GM19239 (cell line): ENCODE results near the gene WDR87.

Experiments used
- DNase-seq: peaks from one replicate; pipeline ENCODE4 v3.0.0; 2011; ENCODE audit warnings: low spot score; ENCODE audit not compliant: insufficient read length
- FAIRE-seq: peaks from 2 replicates; lab custom pipeline; 2011; peaks lifted over from hg19 to GRCh38; lab: Jason Lieb, UNC

The WDR87 gene

DNA sequence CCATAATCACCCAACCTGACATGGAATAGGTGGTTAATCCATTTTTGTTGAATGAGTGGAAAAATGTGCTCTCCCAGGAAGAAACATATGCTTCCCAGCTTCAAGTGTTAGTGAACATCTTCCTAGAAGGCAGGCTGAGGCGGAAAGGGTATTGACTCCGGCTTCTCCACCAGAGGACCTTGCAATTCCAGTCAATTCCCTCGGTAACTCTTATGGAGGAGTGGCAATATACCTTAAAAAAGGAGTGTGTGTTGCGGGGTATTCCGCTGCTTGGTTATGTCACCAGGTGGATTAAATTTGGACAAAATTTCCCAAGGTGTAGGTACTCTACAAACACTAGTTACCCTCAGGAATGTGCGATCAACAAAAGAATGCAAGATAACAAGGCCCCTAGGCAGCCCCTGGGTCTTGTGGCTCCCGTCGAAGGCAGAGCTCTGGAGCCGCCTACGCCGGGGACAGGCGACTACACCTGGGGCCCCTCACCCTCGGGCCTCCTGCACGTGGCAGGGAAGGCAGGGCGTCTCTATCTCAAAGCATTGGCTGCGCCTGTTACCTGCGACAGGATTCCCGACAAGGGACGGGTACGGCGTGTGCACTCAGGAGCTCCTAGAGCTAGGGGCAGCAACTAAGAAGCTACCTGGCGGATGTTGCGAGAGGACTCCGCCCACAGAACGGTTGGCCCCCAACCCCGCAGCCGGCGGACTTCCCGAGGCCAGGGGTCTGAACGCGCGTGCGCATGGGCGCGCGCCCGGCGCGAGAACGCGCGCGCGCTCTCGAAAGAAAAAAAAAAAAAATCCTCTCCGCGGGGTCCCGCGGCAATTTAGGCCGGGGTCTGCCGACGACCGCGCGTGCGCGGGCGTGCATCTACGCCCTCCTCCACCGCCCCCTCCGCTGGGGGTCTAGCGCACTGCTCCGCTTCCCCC lies at the start of gene WDR87:
Gene WDR87, minus strand, starts transcription at position 649 of the 923 bp plus-strand sequence. CDS start 8,355 bp downstream, outside the sequence.
- FAIRE-seq (peak; percentile 14), DNase-seq (no peak)

DNA sequence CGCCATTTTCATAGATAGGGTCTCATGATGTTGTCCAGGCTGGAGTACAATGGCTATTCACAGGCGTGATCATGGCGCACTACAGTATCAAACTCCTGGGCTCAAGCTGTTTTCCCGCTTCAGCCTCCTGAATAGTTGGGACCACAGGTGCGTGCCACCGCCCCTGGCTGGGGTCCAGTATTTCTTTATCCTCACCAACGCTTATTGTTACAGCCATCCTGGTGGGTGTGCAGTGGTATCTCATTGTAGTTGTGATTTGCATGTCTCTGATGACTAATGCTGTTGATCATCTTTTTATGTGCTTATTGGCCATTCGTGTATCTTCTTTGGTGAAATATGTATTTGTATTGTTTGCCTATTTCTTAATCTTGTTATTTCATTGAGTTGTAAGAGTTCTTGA lies 49.6 kb upstream of the WDR87 start:
- no peak for FAIRE-seq

DNA sequence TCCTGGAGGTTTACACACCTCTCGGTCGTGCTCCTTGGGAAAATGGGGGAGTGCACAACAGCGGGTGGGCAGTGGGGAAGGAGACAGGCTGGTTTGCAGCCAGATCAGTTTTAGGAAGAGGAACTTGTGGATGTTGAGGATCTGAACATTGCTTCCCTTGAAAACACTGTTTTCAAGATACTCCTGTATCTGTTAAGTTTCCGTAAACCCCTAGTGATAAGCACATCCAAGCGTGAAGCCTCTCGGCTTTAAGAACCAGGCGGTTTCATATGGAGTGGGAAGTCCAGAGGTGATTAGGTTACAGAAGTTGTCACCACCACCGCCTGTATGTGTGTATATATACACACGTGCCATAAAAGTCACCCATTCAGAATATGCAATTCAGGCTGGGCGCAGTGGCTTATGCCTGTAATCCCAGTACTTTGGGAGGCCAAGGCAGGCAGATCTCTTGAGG lies 48.1 kb upstream of the WDR87 start:
- DNase-seq = no peak

More for the DNA sequence above, 49.6 kb upstream of the WDR87 start:
- no peak for DNase-seq

DNA sequence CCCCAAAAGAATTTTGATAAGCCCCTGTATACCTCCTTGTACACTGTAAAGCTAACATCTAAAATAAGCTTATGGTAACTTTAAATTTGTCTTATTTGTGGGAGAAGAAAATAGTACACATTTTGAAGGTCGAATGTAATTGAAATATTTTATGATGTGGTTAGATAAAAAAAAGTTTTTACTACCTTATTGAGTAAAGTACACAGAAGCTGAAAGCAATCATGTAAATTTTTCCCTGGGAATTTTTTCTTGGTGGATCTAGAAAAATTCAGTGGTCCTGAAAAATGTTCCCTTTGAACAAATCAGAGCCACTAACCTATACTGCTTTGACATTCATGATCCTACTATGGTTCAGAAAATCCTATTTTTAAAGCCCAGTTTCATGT lies 47.5 kb upstream of the WDR87 start:
- no peak for FAIRE-seq

More for the DNA sequence above, 48.1 kb upstream of the WDR87 start:
- FAIRE-seq = no peak

DNA sequence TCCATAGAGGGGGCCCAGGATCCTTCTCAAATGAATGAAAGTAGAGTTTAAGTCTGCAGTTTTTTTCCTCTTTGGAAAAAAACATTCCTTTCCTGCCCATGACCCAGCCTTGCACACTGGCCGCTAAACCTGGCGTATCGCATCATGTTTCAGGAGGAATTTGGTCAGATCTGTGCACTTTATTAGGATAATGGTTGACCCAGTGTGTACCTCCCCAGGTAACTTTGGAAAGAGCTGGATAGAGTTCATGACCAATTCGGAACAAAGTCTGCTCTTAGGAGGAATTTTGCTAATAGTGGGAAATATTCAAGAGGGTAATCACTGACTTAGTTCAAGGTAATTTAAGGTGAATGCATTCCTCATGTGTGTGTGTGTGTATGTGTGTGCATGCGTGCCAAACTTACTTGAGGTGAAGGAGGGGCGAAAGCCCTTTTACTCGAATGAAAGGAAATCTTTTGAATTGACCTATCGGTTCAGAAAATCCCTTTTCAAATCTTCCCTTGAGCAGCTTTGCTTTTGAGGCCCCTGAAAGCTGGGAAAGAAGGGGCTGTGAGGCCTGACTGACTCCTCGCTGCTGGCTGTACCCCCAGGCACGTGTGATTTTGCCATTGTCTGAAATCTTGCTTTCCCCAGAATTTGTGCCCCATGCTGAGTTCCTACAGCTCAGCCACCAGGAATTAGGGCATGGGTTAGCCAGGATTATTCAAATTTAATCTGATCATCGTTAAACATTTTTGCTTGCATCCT lies 47.0 kb upstream of the WDR87 start:
- DNase-seq (no peak), FAIRE-seq (no peak)

More for the DNA sequence above, 47.5 kb upstream of the WDR87 start:
- DNase-seq = no peak

DNA sequence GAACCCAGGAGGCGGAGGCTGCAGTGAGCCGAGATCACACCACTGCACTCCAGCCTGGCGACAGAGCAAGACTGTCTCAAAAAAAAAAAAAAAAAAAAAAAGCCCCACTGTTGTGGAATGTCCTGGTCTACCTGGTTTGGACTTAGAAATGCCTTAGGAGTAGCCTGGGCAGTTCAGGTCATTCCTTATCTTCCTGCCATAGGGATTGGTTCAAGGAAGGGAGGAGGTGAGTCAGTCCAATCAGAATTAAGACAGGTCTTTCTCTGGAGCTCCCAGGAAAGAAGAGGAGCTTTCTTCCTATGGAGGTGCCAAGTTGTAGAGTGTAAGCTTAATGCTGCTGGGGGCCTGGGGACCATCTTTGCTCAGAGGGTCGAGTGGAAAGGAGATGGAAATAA lies 45.4 kb upstream of the WDR87 start:
- DNase-seq (no peak), FAIRE-seq (peak; percentile 31)

DNA sequence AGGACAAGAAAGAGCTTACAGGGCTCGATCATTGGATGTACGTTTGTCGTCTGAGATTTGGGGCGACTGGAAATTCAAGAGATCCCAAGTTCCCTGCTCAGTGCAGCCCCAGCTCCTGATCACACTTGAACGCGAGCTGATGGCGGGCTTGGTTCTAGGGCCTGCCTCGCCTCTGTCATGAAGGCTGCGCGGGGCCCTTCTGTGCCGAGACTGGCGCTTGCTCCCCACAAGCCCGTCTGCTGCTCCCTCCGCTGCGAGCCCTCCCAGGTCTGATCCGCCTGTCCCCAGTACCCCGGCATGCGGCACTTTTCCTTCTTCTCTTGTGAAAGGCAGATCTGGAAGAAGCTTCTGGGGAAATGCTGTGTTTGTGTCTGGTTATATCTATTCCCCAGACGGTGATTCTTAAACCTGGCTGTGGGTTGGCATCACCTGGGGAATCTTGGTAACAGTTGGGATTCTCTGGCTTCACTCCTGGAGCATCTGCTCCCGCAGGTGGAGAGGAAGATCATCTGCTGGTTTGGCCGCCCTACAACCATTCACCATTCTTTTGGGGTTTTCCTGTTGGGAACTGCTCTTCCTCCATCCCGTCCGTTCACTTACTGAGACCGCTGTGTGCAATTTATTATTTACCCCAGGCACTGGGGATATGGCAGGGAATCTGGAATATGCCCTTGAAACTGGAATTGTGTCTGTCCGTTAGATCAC lies 44.2 kb upstream of the WDR87 start:
- no peak for FAIRE-seq
- DNase-seq = no peak

DNA sequence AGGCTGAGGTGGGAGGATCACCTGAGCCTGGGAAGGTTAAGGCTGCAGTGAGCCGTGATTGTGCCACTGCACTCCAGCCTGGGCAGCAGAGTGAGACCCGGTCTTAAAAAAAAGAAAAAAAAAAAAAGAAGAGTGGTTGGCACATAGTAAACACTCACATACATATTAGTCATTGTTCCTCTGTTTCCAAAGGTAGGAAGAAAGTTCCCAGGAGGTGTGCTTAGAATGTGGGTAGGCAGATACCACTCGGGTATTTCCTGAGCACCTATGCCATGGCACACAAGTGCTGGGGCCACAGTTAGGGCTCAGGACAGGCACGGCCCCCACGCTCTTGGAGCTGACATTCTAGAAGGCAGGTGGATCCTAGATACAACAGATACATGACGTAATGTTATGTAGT lies 42.0 kb upstream of the WDR87 start:
- no peak for FAIRE-seq
- no peak for DNase-seq

DNA sequence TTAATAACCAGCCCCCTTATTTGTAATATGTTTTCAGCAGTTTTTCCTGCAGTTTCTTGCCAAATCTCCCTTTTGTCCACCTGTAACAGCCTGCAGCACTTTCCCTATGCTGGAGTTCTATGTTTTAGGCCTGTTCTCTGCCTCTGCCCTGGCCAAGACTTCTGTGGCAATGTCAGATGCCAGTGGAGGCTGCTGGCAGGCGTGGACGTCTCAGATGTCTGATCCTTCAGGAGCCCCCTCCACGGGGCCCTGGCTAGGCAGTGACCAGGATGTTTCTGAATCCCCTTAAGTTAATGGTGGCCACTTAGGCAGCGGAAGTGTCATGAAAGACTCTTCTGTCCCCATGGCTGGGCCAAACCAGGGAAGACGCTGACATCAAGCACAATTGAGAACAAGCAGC lies 41.4 kb upstream of the WDR87 start:
- DNase-seq (no peak), FAIRE-seq (no peak)

DNA sequence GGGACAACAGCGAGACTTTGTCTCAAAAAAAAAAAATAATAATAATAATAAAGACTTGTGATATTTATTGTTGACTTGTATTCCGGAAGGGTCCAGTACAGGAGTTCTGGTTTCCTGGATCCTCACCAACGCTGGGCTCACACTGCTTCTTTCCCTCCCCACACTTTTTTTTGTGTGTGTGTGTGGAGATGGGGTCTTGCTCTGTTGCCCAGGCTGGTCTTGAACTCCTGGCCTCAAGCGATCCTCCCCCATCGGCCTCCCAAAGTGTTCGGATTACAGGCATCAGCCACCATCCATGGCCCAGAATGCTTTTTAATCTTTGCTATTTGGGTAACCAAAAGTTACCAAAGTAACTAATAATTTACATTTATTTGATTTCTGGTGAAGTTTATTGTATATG lies 39.7 kb upstream of the WDR87 start:
- FAIRE-seq (no peak), DNase-seq (no peak)

DNA sequence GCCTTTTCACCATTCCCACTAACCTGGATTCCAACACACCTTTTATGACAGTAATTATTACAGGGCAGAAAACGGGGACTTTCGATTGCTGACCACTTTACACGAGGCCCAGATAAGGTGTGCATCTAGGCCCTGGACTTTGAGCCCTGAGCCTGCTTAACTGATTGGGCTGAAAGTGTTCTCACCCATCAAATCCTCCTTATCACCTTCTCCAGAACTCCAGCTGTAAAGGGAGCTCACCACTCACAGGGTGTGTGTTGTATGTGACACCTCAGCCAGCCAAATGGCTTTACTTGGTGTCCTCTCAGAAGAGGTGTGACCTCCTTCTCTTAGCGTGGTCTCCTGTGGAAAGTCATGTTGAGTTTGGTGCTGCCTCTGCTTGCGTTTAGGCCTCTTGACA lies 37.1 kb upstream of the WDR87 start:
- DNase-seq (no peak), FAIRE-seq (no peak)

DNA sequence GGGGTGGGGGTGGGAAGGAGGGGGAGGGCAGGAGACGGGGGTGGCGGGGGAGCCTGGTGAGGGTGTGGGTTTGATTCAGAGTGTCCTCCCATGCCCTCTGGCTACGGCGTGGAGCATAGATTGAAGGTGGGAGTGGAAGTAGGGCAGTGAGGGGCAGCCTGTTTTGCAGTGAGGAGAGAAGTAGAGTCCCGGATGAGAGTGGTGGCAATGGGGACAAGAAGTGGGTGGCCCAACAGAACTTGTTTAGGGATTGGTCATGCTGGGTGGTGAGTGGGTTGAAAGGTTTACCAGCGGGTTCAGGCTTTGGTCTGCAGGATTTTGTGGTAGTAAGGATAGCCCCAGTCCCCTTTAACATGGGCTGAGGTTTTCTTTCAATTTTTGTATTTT lies 36.1 kb upstream of the WDR87 start:
- DNase-seq (no peak), FAIRE-seq (no peak)

DNA sequence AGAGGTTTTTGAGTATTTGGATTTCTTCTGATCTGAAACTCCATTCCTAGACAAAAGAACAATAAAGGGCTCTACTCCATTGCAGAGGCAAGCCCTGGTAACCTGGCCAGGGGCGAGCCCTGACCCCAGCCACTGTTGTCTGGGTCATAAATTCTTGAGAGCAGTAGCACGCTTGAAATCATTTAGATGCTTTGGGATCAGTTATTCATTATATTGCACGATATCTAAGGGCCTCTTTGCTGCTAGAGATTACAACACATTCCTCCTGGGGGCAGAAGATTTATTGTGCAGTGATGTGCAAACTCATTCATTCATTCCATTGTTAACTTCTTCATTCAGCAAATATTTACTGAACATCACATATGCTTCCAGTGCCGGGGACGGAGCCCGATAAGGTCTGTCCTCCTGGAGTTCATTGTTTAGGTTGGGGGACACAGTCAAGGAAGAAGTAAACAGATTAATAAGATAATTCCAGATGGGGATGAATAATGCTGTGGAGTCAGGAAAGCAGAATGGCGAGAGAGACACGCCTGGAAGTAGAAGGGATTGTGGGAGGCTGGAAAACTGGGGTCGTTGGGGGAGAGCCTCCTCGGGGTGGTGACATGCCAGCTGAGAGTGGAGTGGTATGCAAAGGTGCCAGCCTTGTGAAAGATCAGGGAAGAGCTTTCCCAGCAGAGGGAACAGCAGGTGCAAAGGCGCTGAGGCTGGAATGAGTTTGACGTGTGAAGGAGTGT lies 35.6 kb upstream of the WDR87 start:
- DNase-seq = no peak
- FAIRE-seq = no peak

DNA sequence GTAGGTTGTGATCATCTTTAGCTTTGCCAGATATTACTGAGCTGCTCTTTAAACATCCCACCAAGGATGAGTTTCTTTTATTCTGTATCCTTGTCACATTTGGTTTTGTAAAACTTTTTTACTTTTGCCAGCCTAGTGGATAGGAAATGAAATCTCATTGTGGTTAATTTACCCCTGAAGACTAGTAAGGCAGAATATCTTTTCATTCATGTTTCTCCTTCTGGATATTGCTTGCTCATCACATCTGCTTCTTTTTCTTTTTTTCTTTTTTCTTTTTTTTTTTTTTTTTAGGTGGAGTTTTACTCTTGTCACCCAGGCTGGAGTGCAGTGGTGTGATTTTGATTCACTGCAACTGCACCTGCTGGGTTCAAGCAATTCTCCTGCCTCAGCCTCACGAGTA lies 32.0 kb upstream of the WDR87 start:
- FAIRE-seq (no peak), DNase-seq (no peak)

DNA sequence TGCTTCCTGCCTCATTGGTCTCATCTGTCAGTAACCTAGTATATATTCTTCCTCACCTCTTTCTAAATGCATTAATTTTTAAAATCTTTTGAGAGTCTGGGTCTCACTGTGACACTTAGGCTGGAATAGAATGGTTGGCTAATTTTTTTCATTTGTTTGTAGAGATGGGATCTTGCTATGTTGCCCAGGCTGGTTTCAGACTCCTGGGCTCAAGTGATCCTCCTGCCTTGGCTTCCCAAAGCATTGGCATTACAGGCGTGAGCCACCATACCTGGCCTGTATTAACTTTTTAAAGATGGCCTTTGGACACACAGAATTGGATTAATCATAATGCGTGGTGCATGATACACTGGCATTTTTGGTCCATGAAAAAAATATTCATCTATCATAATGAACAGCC lies 30.5 kb upstream of the WDR87 start:
- DNase-seq (no peak), FAIRE-seq (no peak)

DNA sequence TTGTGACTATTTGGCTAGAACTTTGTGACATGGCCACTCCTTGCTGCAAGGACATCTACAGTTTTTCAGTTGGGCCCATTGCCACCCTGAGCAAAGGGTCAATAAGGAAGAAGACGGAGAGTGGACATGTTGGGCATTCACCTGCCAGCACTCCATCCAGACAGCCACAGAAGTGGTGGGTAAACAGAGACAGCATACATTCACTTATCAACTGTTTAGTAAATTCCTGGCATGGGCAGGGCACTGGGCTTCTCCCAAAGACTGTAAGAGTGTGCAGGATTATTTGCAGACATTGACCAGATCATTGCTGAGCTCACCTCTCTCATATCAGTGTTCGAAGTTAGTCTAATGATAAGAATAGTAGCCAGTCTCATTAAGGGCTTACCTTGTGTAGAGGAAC lies 29.8 kb upstream of the WDR87 start:
- FAIRE-seq (no peak), DNase-seq (no peak)

DNA sequence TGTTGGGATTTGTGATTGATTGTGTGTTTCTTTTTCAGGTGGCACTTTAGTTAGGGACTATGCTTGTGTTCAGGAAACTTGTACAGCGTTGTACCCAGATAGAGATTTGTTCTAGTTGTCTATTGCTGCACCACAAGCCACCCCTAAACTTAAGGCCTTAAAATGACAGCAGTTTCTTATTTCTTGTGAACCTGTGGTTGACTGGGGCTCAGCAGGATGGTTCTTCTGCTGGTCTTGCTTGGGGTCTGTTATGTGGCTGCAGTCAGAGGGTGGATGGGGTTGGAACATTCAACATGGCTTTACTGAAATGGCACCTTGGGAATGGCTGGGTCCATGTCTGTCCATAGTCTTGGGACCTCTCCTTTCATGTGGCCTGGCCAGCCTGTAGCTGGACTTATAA lies 28.9 kb upstream of the WDR87 start:
- peak; percentile 23 for FAIRE-seq
- DNase-seq = no peak

DNA sequence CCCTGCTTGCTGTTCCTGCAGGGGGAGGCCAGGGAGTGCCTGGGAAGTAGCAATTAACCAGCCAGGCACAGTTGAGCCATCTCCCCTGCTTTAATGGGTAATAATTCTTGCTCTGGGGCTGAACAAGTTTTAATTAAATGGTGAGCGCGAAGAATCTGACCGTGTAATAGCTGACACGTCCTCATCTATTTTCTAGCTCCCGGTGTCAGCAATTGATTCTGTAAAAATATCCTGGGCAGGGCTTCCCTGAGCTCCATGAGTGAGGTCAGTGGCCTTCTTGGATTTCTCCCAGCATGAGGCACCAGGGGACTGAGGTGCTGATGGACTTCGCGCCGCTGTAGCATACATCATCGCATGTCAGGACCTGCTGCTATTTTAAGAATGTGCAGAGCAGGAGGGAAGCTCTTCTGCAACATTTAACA lies 27.6 kb upstream of the WDR87 start:
- DNase-seq = no peak
- no peak for FAIRE-seq

DNA sequence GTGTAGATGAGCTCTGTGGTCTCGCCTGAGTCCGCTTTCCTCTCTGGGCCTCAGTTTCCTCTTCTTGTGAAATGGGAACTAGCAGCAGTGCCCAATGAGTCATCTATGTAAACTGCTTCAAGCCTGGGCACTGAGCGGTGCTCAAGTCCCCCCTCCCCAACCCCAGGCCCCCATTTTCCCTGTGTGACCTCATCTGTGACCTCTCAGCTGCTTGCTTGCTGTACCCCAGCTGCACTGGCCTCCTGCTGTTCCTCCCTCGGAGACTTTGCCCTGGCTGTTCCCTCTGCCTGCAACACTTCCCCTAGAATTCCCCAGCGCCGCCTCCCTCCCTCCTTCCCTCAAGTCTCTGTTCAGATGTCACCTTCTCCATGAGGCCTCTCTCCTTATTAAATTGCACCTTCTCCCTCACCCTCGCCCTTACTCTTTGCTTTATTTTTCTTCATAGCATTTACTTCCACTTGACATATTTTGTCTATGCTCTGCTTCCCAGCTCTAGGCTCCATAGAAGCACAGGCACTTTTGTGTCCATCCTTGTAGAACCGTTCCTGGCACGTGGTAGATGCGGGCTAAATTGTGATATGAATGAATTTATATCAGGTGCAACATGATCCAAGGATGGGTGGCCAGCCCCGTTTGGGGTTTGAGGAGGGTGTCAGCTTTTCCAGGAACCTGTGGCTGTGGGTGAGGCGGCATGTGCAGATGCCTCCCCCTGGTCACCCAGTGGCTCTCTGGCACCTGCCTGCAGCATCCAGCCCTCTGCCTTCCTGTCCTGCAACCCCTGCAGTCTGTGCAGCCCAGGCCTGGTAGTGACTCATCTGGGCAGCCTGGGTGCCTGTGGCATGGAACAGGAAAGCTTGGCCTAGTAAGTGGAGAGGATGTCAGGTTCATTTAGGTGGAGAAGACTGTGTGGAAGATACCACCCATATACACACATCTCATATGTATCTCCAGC lies 26.9 kb upstream of the WDR87 start:
- peak; percentile 59 for FAIRE-seq
- no peak for DNase-seq
